ENCODE results near the gene BCL2L15.

GRCh38 chr1:113849072-113849471 lies 38.3 kb downstream of the BCL2L15 start:
- TF ChIP-seq POLR2AphosphoS5 (IDR thresholded peaks at IDR 0.05; ENCODE audit: low read depth, low read length): no peak
- TF ChIP-seq POLR2A (IDR thresholded peaks at IDR 0.05; ENCODE audit: low read depth, low read length): no peak
